NCI-H2107 treated with DMSO at 0.1 percent for 48 hours (cell line): ENCODE data around the gene PDX1.
A peak's percentile ranks its signal among the peaks of the same experiment; 100 is the strongest.
"Not testable (repeated sequence)": the region's sequence is repeated elsewhere in the genome, so short reads cannot be mapped to it uniquely, and the experiment has no call there.

Experiments used
- DNase-seq: peaks from one replicate; lab custom pipeline; 2025; ENCODE audit not compliant: unreplicated experiment; lab: John Stamatoyannopoulos, UW

PDX1 gene

DNA sequence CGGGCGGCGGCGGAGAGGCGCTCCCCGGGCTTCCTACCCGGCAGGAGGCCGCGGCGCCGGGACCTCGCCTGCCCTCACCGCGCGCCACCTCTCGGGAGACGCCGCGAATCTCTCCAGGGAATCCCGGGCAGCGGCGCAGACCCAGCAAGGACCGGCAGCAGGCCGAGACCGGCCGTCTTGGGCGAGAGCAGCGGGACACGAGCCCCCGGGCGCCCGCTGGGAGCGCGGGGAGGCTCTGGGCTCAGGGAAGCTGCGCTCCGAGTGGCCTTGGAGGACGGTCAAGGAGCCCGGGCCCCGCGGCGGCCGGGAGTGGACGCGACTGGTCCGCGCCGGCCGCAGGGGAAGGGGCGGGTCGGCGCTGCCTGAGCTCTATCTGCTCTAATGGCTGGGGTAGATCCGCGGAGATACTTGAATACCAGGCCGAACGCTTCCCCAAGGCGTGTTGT, 34.6 kb downstream of the PDX1 start:
- no peak for DNase-seq

DNA sequence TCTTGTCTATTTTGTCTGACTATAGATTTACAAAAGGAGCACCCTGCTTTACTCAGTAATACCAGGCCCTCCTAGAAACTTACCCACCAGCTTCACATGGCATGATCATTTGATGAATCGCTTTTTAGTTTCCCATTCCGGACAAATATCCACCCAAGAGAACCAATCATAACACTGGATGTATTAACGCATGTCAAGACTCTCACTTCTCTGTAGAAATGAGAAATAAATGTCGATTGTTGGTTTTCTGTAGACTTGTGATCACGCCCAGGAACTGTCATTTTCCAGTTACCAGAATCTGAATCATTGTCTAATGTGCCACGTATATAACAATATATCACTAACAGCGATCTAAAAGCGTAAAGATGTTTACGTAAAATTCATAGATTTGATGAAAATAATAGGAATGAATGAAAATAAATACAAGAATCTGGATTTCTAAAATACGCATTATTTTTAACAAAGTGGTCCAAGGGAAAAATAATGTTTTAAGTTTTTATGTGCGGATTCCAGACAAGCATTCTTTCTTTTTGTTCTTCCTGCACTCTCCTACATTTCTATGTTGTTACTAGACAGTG, 35.3 kb downstream of the PDX1 start:
- DNase-seq = no peak

- no peak for DNase-seq
Measured at GRCh38 chr13:27956576-27957300, 36.9 kb downstream of the PDX1 start.

GRCh38 chr13:27959976-27960361, 40.2 kb downstream of the PDX1 start:
- DNase-seq = no peak

DNA sequence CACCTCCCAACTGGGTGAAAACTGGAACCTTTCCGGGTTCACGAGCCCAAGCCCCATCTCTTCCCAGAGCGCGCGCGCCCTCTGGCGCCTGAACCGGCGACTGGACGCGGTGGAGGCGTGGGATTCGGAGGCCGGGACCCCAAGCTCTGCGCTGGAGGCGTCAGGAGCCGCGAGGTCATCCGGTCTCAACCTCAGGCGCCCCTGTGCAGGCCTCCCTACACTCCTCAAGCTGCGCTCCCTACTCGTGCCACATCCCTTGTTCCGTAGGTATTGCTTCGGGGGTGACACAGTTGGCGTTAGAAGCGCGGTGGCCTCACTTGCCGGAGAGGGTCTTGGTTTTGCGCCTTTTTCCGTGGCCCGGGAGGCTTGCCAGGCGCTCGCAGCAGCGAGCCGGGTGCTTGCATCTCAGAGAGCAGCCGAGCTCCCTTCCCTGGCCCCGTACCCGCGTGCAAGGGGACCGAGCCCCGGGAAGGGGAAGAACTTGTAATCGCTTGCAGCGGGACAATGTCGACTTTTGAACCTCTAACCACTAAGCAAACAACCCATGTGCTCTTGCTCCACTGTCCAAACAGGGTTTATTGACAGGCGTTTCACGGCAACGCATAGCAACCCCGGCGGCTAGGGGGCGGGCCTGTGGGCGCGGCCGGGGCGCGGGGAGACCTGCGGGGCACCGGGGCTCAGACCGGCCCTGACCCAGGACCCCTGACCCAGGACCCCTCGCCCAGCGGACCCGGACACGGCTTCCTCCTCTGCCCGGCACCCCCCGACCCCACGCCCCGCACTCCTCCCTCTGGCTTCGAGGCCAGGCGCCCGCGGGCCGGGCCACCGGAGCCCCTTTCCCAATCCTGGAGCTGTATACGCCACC, 40.8 kb downstream of the PDX1 start:
- DNase-seq = peak; percentile 9

GRCh38 chr13:27961227-27962085, 41.7 kb downstream of the PDX1 start:
- no peak for DNase-seq

DNA sequence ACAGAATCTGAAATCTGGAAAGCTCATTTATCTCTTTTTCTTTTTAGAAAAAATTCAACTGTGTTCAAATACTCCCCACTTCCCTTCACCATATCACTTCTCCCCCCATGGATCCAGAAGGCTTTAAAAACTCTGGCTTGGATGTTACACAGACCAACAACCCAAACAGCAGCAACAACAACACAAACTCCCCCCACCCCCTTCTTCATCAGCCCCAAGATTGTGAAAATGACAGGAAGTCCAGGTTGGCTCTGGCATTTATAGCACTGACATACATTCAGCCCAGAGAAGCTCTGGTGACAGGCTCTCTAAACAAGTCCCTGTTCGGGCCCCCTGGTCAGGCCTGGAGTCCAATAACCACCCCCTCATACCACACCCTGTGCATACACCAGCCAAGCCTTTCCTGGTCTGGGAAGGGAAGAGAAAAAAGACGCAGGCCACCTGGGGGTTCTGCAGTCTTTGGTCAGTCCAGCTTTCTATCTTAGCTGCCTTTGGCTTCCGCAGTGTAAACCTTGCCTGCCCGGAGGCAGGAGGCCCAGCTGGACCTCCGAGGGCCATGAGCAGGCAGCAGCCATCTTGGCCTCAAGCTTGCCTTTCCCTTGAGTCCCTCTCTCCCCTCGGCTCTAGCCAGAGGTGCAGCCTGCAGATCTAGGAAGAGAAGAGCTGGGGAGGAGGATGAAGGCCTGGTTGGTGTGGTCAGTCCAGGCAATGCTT, 42.5 kb downstream of the PDX1 start:
- no peak for DNase-seq

DNA sequence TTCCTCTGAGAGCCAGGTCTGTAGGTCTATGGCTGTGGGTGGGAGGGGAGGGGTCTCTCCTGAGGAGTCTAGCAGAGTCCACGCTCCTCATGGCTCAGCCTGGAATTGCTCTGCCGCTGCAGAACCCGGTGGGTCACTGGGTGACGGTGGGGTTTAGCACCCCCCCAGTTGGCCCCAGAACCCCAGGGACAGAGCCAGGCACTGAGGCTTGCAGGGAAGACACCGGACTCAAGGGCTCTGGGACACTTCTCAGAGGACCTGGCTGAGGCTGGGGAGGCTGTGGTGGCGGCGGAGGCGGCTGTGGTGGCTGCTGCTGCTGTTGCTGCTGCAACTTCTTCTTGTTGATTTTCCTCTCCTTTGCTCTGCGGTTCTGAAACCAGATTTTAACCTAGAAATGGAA, 43.2 kb downstream of the PDX1 start:
- DNase-seq = no peak

DNA sequence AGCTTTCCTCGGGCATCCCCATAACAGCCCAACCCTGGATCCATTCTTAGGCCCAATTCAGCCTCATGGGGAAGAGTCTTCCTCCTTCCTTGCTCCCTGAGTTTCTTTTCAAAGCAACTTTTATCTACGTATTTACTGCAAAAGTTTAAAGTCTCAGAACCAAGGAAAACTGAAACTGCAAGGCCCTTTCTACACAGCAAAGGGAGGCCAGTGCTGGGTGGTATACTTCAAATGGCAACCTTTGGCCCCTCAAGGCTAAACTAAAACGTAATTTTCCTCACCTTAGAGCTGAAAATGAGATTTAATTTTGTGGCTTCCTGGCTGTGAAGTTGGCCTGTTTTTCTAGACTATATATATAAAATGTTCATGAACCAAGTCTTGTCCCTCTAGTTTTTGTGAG, 43.7 kb downstream of the PDX1 start:
- no peak for DNase-seq

- not testable (repeated sequence) for DNase-seq
Measured at GRCh38 chr13:27964206-27964605, 44.4 kb downstream of the PDX1 start.

- DNase-seq = no peak
Measured at GRCh38 chr13:27964741-27965323, 45.0 kb downstream of the PDX1 start.

DNA sequence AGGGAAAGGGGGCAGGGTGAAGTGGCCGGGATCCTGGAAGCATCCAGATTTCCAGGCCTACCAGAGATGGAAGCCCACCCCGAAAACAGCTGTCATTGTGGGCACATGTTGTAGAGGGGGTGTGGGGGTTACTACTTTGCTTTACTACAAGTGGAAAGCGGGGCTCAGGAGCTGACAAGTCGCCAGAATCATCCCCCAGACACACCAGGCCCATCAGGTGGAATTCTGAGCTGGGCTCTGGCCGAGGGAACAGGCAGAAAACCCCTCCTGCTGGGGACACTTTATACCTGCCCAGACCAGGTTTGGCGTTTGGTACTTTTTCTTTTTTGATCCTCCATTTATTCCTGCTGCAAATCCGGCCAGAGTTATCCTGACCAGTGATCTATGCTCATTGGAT, 45.5 kb downstream of the PDX1 start:
- DNase-seq = no peak

GRCh38 chr13:27965740-27966640, 46.2 kb downstream of the PDX1 start:
- no peak for DNase-seq

GRCh38 chr13:27966641-27967202, 46.9 kb downstream of the PDX1 start:
- no peak for DNase-seq

DNA sequence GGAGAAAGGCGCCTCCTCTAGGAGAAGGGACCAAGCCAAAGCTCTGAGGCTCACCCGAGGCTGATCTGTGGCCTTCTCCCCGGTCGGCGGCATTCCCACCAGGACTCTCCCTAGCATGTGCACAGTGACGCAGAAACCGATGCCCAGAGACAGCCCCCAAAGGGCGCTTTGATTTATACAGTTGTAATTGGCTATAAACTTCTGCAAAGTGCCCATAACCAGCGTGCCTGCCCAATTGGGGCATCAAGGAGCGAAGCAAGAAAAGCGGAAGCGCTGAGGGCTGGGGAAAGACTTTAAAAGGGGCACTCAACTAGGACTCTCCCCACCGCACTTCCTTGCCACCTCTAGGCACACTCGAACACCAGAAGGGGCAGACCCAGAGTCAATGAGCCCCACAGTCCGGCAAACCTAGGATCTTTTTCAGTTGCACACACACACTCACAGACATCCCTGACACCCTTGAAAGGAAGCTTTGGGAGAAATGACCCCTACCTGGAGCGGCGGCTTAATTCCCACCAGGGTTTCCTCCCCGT, 47.5 kb downstream of the PDX1 start:
- no peak for DNase-seq

- DNase-seq = no peak
Measured at GRCh38 chr13:27967736-27968315, 48.0 kb downstream of the PDX1 start.

DNA sequence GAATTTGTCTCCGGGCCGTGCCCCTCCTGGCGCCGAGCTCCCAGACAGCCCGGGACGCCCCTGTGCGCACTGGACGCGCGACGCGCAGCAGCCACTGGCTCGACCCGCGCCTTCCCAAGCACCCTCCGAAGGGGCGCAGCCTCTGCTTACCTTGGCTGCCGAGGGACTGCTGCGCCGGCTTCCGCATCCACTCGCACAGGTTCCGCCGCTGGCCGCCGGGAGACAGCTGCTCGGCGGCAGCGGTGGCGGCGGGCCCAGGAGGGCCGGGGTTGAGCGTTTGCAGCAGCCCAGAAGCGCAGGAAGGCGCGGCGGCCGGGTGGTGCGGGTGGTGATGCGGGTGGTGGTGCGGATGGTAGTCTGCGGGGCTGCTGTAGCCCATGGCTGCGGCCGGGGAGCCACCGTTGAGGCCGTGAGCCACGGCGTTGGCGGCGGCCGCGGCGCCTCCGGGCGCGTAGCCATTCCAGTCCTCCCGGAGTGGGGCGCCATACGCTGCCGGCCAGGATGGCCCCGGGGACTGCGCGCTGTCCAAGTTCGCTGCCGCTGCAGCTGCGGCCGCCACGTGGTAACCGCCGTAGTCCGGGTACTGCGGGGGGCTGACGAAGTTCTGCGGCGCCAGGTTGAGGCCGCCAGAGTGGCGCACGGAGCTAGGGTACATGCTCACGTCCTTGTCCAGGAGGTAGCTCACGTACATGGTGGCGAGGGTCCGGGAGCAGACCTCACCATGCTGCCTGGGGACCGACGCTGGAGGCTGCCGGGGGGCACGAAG, 48.7 kb downstream of the PDX1 start:
- DNase-seq = no peak
